HG03571 (cell line): ENCODE measurements around the gene DCTN1.
A peak's percentile ranks its signal among the peaks of the same experiment; 100 is the strongest.

Experiments
- ATAC-seq: cut with Tn5 transposase; IDR thresholded peaks from one replicate; pipeline ENCODE4 v1.9.1; 2021; ENCODE audit not compliant: unreplicated experiment

Gene DCTN1

GRCh38 chr2:74414441-74414840 lies 34.3 kb upstream of the DCTN1 start:
- ATAC-seq, result no peak

- ATAC-seq, result no peak
Measured at GRCh38 chr2:74413001-74413698, 33.0 kb upstream of the DCTN1 start.

- ATAC-seq, result no peak
Measured at GRCh38 chr2:74407682-74408081, 27.6 kb upstream of the DCTN1 start.

GRCh38 chr2:74406035-74406434 lies 25.9 kb upstream of the DCTN1 start:
- no peak for ATAC-seq

- ATAC-seq, result no peak
Measured at GRCh38 chr2:74401891-74402290, 21.8 kb upstream of the DCTN1 start.

- no peak for ATAC-seq
Measured at GRCh38 chr2:74399785-74400184, 19.7 kb upstream of the DCTN1 start.

GRCh38 chr2:74396149-74396548 lies 16.0 kb upstream of the DCTN1 start:
- ATAC-seq, result no peak

- no peak for ATAC-seq
Measured at GRCh38 chr2:74393525-74393924, 13.4 kb upstream of the DCTN1 start.

- ATAC-seq, result no peak
Measured at GRCh38 chr2:74392449-74392743, 12.3 kb upstream of the DCTN1 start.

- ATAC-seq, result peak; percentile 68
Measured at GRCh38 chr2:74391580-74392448, 11.7 kb upstream of the DCTN1 start.

GRCh38 chr2:74391209-74391579 lies 11.1 kb upstream of the DCTN1 start:
- ATAC-seq, result peak; percentile 18

- no peak for ATAC-seq
Measured at GRCh38 chr2:74390606-74391005, 10.5 kb upstream of the DCTN1 start.

- ATAC-seq, result no peak
Measured at GRCh38 chr2:74387346-74387745, 7.2 kb upstream of the DCTN1 start.

GRCh38 chr2:74385396-74385795 lies 5.3 kb upstream of the DCTN1 start:
- ATAC-seq, result no peak

GRCh38 chr2:74384051-74384450 lies 3.9 kb upstream of the DCTN1 start:
- no peak for ATAC-seq

- ATAC-seq, result no peak
Measured at GRCh38 chr2:74383254-74383653, 3.1 kb upstream of the DCTN1 start.

GRCh38 chr2:74381751-74382150 lies 1.6 kb upstream of the DCTN1 start:
- no peak for ATAC-seq

GRCh38 chr2:74378007-74378406 lies 2.1 kb downstream of the DCTN1 start:
- no peak for ATAC-seq

- ATAC-seq, result no peak
Measured at GRCh38 chr2:74375838-74376237, 4.3 kb downstream of the DCTN1 start.

GRCh38 chr2:74374509-74375205 lies 5.5 kb downstream of the DCTN1 start:
- no peak for ATAC-seq

- no peak for ATAC-seq
Measured at GRCh38 chr2:74373985-74374384, 6.1 kb downstream of the DCTN1 start.

- ATAC-seq, result no peak
Measured at GRCh38 chr2:74373221-74373676, 6.9 kb downstream of the DCTN1 start.
